Measurements from ENCODE around the gene FTSJ1. TPM values are rescaled to one million over a fixed set of nuclear protein-coding genes. Genes with fewer than 3 reads are reported as not detected.

The FTSJ1 gene
- polyA plus RNA-seq, 1 donor from 2014 or later, result 83.5 TPM

DNA sequence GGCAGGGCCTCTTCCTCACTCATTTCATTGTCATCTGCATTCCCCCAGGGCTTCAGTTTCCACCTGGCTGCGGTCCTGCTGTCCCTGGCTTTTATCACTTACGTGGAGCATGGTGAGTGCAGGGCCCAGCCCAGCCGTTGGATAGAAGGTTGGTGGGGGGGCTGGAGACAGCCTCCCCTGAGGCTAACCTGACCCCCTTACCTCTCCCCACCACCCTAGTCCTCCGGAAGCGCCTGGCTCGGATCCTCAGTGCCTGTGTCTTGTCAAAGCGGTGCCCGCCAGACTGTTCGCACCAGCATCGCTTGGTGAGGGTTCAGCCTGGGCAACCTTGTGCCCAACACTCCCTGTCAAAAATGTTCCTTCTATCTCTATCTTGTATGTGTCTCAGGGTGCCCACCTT is 39.8 kb downstream of the FTSJ1 start:
- Histone ChIP-seq H4K20me1 (ENCODE audit: insufficient read depth) (no peaks in the 10 kb centered on the region), H3K9ac (ENCODE audit: low read length) (no peak overlapping the region), H3K9me3 (ENCODE audit: low read length) (no peaks in the 10 kb centered on the region), H3K4me3 (ENCODE audit: low read length) (no peak overlapping the region), H3F3A (ENCODE audit: insufficient read depth, low read length, poor library complexity, severe bottlenecking) (no peaks in the 10 kb centered on the region), H3K36me3 (ENCODE audit: insufficient read depth, low read length) (no peaks in the 10 kb centered on the region), H3K9me2 (ENCODE audit: insufficient read depth, low read length) (no peaks in the 10 kb centered on the region), H3K27ac (ENCODE audit: low read length) (no peak overlapping the region), H3K79me2 (replicated peaks; ENCODE audit: insufficient read depth, low read length) (no peaks in the 10 kb centered on the region), H3K4me2 (ENCODE audit: low read length) (no peak overlapping the region), H3K27me3 (ENCODE audit: insufficient read depth, low read depth, low read length) (no peaks in the 10 kb centered on the region), H2AFZ (ENCODE audit: low read depth, low read length) (no peak overlapping the region)
- no peak for TF ChIP-seq POLR2AphosphoS5 (IDR thresholded peaks at IDR 0.05)
- TF ChIP-seq, protein P1, sequence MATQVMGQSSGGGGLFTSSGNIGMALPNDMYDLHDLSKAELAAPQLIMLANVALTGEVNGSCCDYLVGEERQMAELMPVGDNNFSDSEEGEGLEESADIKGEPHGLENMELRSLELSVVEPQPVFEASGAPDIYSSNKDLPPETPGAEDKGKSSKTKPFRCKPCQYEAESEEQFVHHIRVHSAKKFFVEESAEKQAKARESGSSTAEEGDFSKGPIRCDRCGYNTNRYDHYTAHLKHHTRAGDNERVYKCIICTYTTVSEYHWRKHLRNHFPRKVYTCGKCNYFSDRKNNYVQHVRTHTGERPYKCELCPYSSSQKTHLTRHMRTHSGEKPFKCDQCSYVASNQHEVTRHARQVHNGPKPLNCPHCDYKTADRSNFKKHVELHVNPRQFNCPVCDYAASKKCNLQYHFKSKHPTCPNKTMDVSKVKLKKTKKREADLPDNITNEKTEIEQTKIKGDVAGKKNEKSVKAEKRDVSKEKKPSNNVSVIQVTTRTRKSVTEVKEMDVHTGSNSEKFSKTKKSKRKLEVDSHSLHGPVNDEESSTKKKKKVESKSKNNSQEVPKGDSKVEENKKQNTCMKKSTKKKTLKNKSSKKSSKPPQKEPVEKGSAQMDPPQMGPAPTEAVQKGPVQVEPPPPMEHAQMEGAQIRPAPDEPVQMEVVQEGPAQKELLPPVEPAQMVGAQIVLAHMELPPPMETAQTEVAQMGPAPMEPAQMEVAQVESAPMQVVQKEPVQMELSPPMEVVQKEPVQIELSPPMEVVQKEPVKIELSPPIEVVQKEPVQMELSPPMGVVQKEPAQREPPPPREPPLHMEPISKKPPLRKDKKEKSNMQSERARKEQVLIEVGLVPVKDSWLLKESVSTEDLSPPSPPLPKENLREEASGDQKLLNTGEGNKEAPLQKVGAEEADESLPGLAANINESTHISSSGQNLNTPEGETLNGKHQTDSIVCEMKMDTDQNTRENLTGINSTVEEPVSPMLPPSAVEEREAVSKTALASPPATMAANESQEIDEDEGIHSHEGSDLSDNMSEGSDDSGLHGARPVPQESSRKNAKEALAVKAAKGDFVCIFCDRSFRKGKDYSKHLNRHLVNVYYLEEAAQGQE (IDR thresholded peaks at IDR 0.05; ENCODE audit: borderline replicate concordance), result no peak
- no peak for TF ChIP-seq EP300 (conservative IDR thresholded peaks at IDR 0.05; ENCODE audit: poor library complexity, severe bottlenecking)
- TF ChIP-seq TAF1 (IDR thresholded peaks at IDR 0.05; ENCODE audit: low read depth), result no peak
- no peak for TF ChIP-seq RAD21 (conservative IDR thresholded peaks at IDR 0.05)
- no peak for TF ChIP-seq SMC3 (conservative IDR thresholded peaks at IDR 0.05; ENCODE audit: poor library complexity)
- no peak for TF ChIP-seq MXI1 (conservative IDR thresholded peaks at IDR 0.05; ENCODE audit: poor library complexity, severe bottlenecking)
- no peak for TF ChIP-seq CTCF (IDR thresholded peaks at IDR 0.05; ENCODE audit: poor library complexity, severe bottlenecking)
- no peak for TF ChIP-seq EZH2 (IDR thresholded peaks at IDR 0.05; ENCODE audit: borderline replicate concordance, insufficient read depth, low read length, poor library complexity, severe bottlenecking)

DNA sequence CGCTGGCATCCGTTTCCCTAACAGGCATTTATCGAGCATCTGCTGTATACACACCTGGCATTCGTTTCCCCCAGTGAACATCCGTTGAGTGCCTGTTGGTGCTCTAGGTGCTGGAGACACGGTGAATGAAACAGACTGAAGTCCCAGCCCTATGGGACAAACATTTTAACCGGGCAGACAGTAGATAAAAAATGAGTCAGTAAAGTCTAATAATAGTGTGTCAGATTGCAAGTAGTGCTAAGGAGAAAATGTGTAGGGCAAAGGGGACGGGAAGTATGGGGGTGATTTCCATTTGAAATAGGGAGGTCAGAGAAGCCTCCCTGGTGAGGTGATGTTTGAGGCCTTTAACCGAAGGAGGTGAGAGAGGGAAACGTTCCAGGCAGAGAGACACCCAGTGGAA is 40.3 kb downstream of the FTSJ1 start:
- Histone ChIP-seq H3K79me2 (replicated peaks; ENCODE audit: insufficient read depth, low read length) (no peaks in the 10 kb centered on the region), H3K9me2 (ENCODE audit: insufficient read depth, low read length) (no peaks in the 10 kb centered on the region), H3F3A (ENCODE audit: insufficient read depth, low read length, poor library complexity, severe bottlenecking) (no peaks in the 10 kb centered on the region), H4K20me1 (ENCODE audit: insufficient read depth) (no peaks in the 10 kb centered on the region), H3K9ac (ENCODE audit: low read length) (no peak overlapping the region), H3K27me3 (ENCODE audit: insufficient read depth, low read depth, low read length) (no peaks in the 10 kb centered on the region), H3K4me2 (ENCODE audit: low read length) (no peak overlapping the region), H3K4me3 (ENCODE audit: low read length) (no peak overlapping the region), H3K27ac (ENCODE audit: low read length) (no peak overlapping the region), H3K9me3 (ENCODE audit: low read length) (no peaks in the 10 kb centered on the region), H2AFZ (ENCODE audit: low read depth, low read length) (no peak overlapping the region), H3K36me3 (ENCODE audit: insufficient read depth, low read length) (no peaks in the 10 kb centered on the region)
- TF ChIP-seq EP300 (conservative IDR thresholded peaks at IDR 0.05; ENCODE audit: poor library complexity, severe bottlenecking) (no peak), TAF1 (IDR thresholded peaks at IDR 0.05; ENCODE audit: low read depth) (no peak), MXI1 (conservative IDR thresholded peaks at IDR 0.05; ENCODE audit: poor library complexity, severe bottlenecking) (no peak), EZH2 (IDR thresholded peaks at IDR 0.05; ENCODE audit: borderline replicate concordance, insufficient read depth, low read length, poor library complexity, severe bottlenecking) (no peak), CTCF (IDR thresholded peaks at IDR 0.05; ENCODE audit: poor library complexity, severe bottlenecking) (no peak), POLR2AphosphoS5 (IDR thresholded peaks at IDR 0.05) (no peak), RAD21 (conservative IDR thresholded peaks at IDR 0.05) (no peak), SMC3 (conservative IDR thresholded peaks at IDR 0.05; ENCODE audit: poor library complexity) (no peak)
- TF ChIP-seq, protein P1 (IDR thresholded peaks at IDR 0.05; ENCODE audit: borderline replicate concordance), result no peak

Measured in neural cell (in vitro differentiated cells).